Coronary artery (tissue), 2 donors: ENCODE results near the gene MMP8.

Source experiments
- DNase-seq: peaks from one replicate; pipeline ENCODE4 v3.0.0-alpha.2; 2017; ENCODE audit warnings: low spot score
- H3K27ac ChIP-seq, 2 donors: fragments of 200-600 bp; sonication (generic); one replicate each; pipeline ENCODE4 v1.5.1; 2016 to 2019
- H3K4me3 ChIP-seq: fragments of 200-600 bp; sonication (generic); 2 replicates; pipeline ENCODE4 v1.5.1; 2016; ENCODE audit warnings: mild to moderate bottlenecking, moderate library complexity
- CTCF ChIP-seq: fragments of 200-600 bp; sonication (generic); IDR thresholded peaks from one replicate; pipeline ENCODE4 v1.5.1; 2019; ENCODE audit warnings: antibody characterized with exemption

The MMP8 gene

GRCh38 chr11:102717280-102717679, 7.5 kb downstream of the MMP8 start:
- no peak for TF ChIP-seq CTCF
- H3K4me3 ChIP-seq = no peak overlapping the region
- DNase-seq = no peak
- H3K27ac ChIP-seq = no peak overlapping the region

- no peak for DNase-seq
- H3K27ac ChIP-seq = no peak overlapping the region
- H3K4me3 ChIP-seq = no peak overlapping the region
- no peak for TF ChIP-seq CTCF
Measured at GRCh38 chr11:102716527-102716926, 8.2 kb downstream of the MMP8 start.

- no peak for DNase-seq
- TF ChIP-seq CTCF = no peak
- no peak overlapping the region for H3K4me3 ChIP-seq
- no peak overlapping the region for H3K27ac ChIP-seq
Measured at GRCh38 chr11:102712137-102712536, 12.6 kb downstream of the MMP8 start.

GRCh38 chr11:102709201-102709945, 15.4 kb downstream of the MMP8 start:
- Histone ChIP-seq H3K27ac (no peak overlapping the region), H3K4me3 (no peak overlapping the region)
- no peak for TF ChIP-seq CTCF
- no peak for DNase-seq

- H3K4me3 ChIP-seq = no peak overlapping the region
- DNase-seq = no peak
- no peak overlapping the region for H3K27ac ChIP-seq
- TF ChIP-seq CTCF = no peak
Measured at GRCh38 chr11:102708654-102709053, 16.1 kb downstream of the MMP8 start.

- no peak within 1 kb of the TSS for H3K4me3 ChIP-seq
- no peak for DNase-seq
- no peak within 1 kb of the TSS for H3K27ac ChIP-seq
- no peak for TF ChIP-seq CTCF
Measured at GRCh38 chr11:102705626-102706025, 19.1 kb downstream of the MMP8 start, which contains the start of gene MMP27. Gene MMP27, minus strand, starts transcription at chr11:102705769. Its CDS starts 55 bp downstream, at chr11:102705714.

- H3K27ac ChIP-seq = no peak overlapping the region
- no peak for TF ChIP-seq CTCF
Measured at GRCh38 chr11:102704841-102705240, 19.9 kb downstream of the MMP8 start.

More at GRCh38 chr11:102704841-102705240, 19.9 kb downstream of the MMP8 start:
- no peak overlapping the region for H3K4me3 ChIP-seq
- no peak for DNase-seq
